ENCODE results near the gene TIGD2. TPM values are rescaled to one million over a fixed set of nuclear protein-coding genes. Genes with fewer than 3 reads are reported as not detected.

Gene TIGD2
- polyA plus RNA-seq (2013, experiment 1 of 2; ENCODE audit: insufficient read length) = 10.1 TPM
- polyA plus RNA-seq (2013, experiment 2 of 2; ENCODE audit: insufficient read length) = 10.2 TPM

- DNase-seq = peak; percentile 89
Measured at GRCh38 chr4:89110986-89111832, at the start of gene TIGD2. Gene TIGD2, plus strand, starts transcription at chr4:89111533. Its CDS starts 1,442 bp downstream, at chr4:89112975.

GRCh38 chr4:89064848-89065247 is 46.5 kb upstream of the TIGD2 start:
- peak; percentile 49 for DNase-seq

GRCh38 chr4:89067417-89067816 is 43.9 kb upstream of the TIGD2 start:
- DNase-seq = peak; percentile 39

- DNase-seq = no peak
Measured at GRCh38 chr4:89069481-89069880, 41.9 kb upstream of the TIGD2 start.

- DNase-seq = no peak
Measured at GRCh38 chr4:89070041-89070440, 41.3 kb upstream of the TIGD2 start.

- DNase-seq = no peak
Measured at GRCh38 chr4:89071311-89071710, 40.0 kb upstream of the TIGD2 start.

- DNase-seq = no peak
Measured at GRCh38 chr4:89072921-89073320, 38.4 kb upstream of the TIGD2 start.

- DNase-seq = no peak
Measured at GRCh38 chr4:89077761-89078160, 33.6 kb upstream of the TIGD2 start.

GRCh38 chr4:89078300-89078699 is 33.0 kb upstream of the TIGD2 start:
- DNase-seq = no peak

GRCh38 chr4:89099034-89099433 is 12.3 kb upstream of the TIGD2 start:
- no peak for DNase-seq

GRCh38 chr4:89099471-89099870 is 11.9 kb upstream of the TIGD2 start:
- no peak for DNase-seq

- DNase-seq = no peak
Measured at GRCh38 chr4:89100853-89101252, 10.5 kb upstream of the TIGD2 start.

- DNase-seq = no peak
Measured at GRCh38 chr4:89101256-89102161, 9.8 kb upstream of the TIGD2 start.

GRCh38 chr4:89105726-89106125 is 5.6 kb upstream of the TIGD2 start:
- DNase-seq = no peak

- DNase-seq = no peak
Measured at GRCh38 chr4:89108091-89108490, 3.2 kb upstream of the TIGD2 start.

- DNase-seq = no peak
Measured at GRCh38 chr4:89109841-89110540, 1.3 kb upstream of the TIGD2 start.

- no peak for DNase-seq
Measured at GRCh38 chr4:89110541-89110985, 770 bp upstream of the TIGD2 start.

GRCh38 chr4:89111833-89112563 is 665 bp downstream of the TIGD2 start:
- DNase-seq = peak; percentile 92

GRCh38 chr4:89113415-89113814 is 2.1 kb downstream of the TIGD2 start:
- no peak for DNase-seq

- DNase-seq = no peak
Measured at GRCh38 chr4:89114100-89114499, 2.8 kb downstream of the TIGD2 start.

- no peak for DNase-seq
Measured at GRCh38 chr4:89117115-89117514, 5.8 kb downstream of the TIGD2 start.

GRCh38 chr4:89119166-89119565 is 7.8 kb downstream of the TIGD2 start:
- DNase-seq = no peak
